H1 (cell line): ENCODE data around the gene ZNF282. TPM values are rescaled to one million over a fixed set of nuclear protein-coding genes. Genes with fewer than 3 reads are reported as not detected.

Experiments used
- ASH2L ChIP-seq: fragments of 200-600, 300-600 bp; sonication (generic); IDR thresholded peaks from one replicate; pipeline ENCODE4 v1.7.1; 2017; ENCODE audit warnings: low read length
- BRCA1 ChIP-seq: IDR thresholded peaks from 2 replicates; pipeline ENCODE4 v1.6.1; 2012; ENCODE audit warnings: low read depth, low read length, improper control_type of control experiment
- CEBPB ChIP-seq: IDR thresholded peaks from 2 replicates; pipeline ENCODE4 v1.6.1; 2012; ENCODE audit warnings: low read depth, low read length
- CTBP2 ChIP-seq: IDR thresholded peaks from 2 replicates; pipeline ENCODE4 v1.7.0; 2011; ENCODE audit warnings: borderline replicate concordance, mild to moderate bottlenecking, moderate library complexity, mixed read lengths, low read length; ENCODE audit not compliant: insufficient read depth, insufficient read length
- GTF2F1 ChIP-seq: IDR thresholded peaks from 2 replicates; pipeline ENCODE4 v1.6.1; 2012; ENCODE audit warnings: low read depth, low read length, improper control_type of control experiment, borderline replicate concordance
- JUN ChIP-seq: IDR thresholded peaks from 2 replicates; pipeline ENCODE4 v1.6.1; 2011; ENCODE audit warnings: low read depth, mild to moderate bottlenecking, improper control_type of control experiment, low read length
- MAFK ChIP-seq: IDR thresholded peaks from 2 replicates; pipeline ENCODE4 v1.6.1; 2012; ENCODE audit warnings: low read depth, mild to moderate bottlenecking, improper control_type of control experiment, low read length
- PHF8 ChIP-seq: fragments of 200-600 bp; sonication (generic); conservative IDR thresholded peaks from 2 replicates; pipeline ENCODE4 v1.7.1; 2012; ENCODE audit warnings: low read depth, mild to moderate bottlenecking, inconsistent platforms, low read length, moderate library complexity
- RAD21 ChIP-seq, 2 experiments: IDR thresholded peaks in 1 of 2; conservative IDR thresholded peaks in 1 of 2; 2 replicates each; pipeline ENCODE4 v1.6.1; 2011; ENCODE audit warnings: low read depth in 2 of 2, low read length in 2 of 2, improper control_type of control experiment in 1 of 2, inconsistent platforms in 1 of 2, mild to moderate bottlenecking in 1 of 2, moderate library complexity in 1 of 2
- SAP30 ChIP-seq: fragments of 300-600 bp; sonication (generic); IDR thresholded peaks from 2 replicates; pipeline ENCODE4 v1.7.1; 2012; ENCODE audit warnings: low read length, moderate library complexity, mild to moderate bottlenecking, inconsistent platforms; ENCODE audit not compliant: insufficient read depth, insufficient replicate concordance
- SIN3A ChIP-seq, 2 experiments: IDR thresholded peaks in 1 of 2; conservative IDR thresholded peaks in 1 of 2; 2 replicates each; pipeline ENCODE4 v1.6.1; 2011 to 2012; ENCODE audit warnings: low read length in 2 of 2, improper control_type of control experiment in 1 of 2, low read depth in 1 of 2, mild to moderate bottlenecking in 1 of 2
- SP2 ChIP-seq: IDR thresholded peaks from 2 replicates; pipeline ENCODE4 v1.6.1; 2012; ENCODE audit warnings: mild to moderate bottlenecking, low read length, inconsistent platforms
- TAF7 ChIP-seq: optimal IDR thresholded peaks from 2 replicates; pipeline ENCODE3; 2011; ENCODE audit warnings: low read depth, mild to moderate bottlenecking, inconsistent platforms, low read length, moderate library complexity, borderline replicate concordance
- TBP ChIP-seq: IDR thresholded peaks from 2 replicates; pipeline ENCODE4 v1.6.1; 2011; ENCODE audit warnings: low read depth, low read length, improper control_type of control experiment
- TCF12 ChIP-seq: IDR thresholded peaks from 2 replicates; pipeline ENCODE4 v1.6.1; 2011; ENCODE audit warnings: low read depth, mild to moderate bottlenecking, low read length
- polyA plus RNA-seq, 7 experiments: library from polyadenylated mRNA; depleted of rRNA in 3 of 7; stranded (reverse) in 5 of 7; unstranded in 2 of 7; fragments of >200 nt in 5 of 7; fragments of 200-250 nt in 2 of 7; gene quantifications; 1 replicate in 5 of 7; 2 replicates in 1 of 7; 4 replicates in 1 of 7; pipeline versions ENCODE4 v1.2.1 to v1.2.3, GENCODE V29; 2011 to 2013; ENCODE audit warnings: missing spikeins in 2 of 7, mixed read lengths in 2 of 7
- total RNA-seq: library from RNA; stranded (reverse); fragmentation: NEBNext Ultra II Directional; extraction: Animal tissue kit (Norgen Biotek cat#: 25700); gene quantifications from 2 replicates; pipeline ENCODE4 v1.2.1, GENCODE V29; 2021
- TF ChIP-seq, protein P1 (sequence below): IDR thresholded peaks from 2 replicates; pipeline ENCODE4 v1.6.1; 2012; ENCODE audit warnings: low read length, inconsistent platforms
- TF ChIP-seq, protein P2 (sequence below): IDR thresholded peaks from 2 replicates; pipeline ENCODE4 v1.6.1; 2012; ENCODE audit warnings: inconsistent platforms
- TF ChIP-seq, protein P3 (sequence below), 3 experiments: IDR thresholded peaks; 1 replicate in 2 of 3; 2 replicates in 1 of 3; pipeline versions ENCODE4 v1.5.1 to v1.6.1; 2011; ENCODE audit warnings: low read length in 3 of 3, mild to moderate bottlenecking in 3 of 3, inconsistent platforms in 2 of 3, low read depth in 1 of 3, moderate library complexity in 1 of 3; ENCODE audit not compliant: insufficient read depth in 1 of 3; ENCODE audit errors: control extremely low read depth in 1 of 3

ZNF282 gene
- total and polyA plus RNA-seq, 2 of the 8 experiments (the other 6 are each of a cell fraction or from before 2014, with no cell fraction given): 16.9 to 36.3 TPM

DNA sequence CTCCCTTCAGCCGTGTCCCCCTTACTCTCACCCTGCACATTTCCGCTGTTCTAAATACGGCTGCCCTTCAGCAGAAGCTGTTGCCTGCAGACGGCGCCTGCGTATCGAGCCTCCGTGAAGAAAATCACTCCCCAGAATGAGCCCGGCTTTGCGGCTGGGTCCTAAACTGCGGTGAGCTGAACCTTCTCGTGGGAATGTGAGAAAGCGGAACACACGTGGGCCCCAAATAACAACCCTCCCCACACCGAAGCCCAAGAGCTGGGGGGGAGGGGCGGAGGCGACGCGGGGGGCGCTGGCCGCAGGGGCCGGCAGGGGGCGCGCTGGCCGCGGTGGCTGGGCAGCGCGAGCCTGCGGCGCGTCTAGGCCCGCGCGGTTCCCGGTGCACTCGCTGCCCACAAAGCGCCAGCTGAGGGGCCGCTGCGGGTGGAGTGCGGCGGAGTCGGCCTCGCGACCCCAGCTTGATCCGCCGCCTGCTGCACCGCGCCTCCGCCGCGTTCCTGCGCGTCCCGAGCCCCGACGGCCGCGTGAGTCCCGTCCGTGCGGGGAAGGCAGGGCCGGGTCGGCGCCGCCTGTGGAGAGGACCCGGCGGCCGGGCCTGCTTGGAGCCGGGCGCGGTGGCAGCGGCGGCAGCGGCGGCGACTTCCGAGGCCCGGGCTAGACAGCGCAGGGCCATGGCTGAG is 48.1 kb upstream of the ZNF282 start, which contains the start of gene ZNF398 (continued):
- peak; percentile 72 for TF ChIP-seq PHF8
- TF ChIP-seq SP2: peak; percentile 50
- peak; percentile 88 to 89; a peak in 3 of 4 replicates for TF ChIP-seq SIN3A (conservative IDR thresholded peaks at IDR 0.05 in 1 of 2, IDR thresholded peaks at IDR 0.05 in 1 of 2; ENCODE audit: low read depth in 1 of 2, low read length in 2 of 2)
- TF ChIP-seq RAD21 (IDR thresholded peaks at IDR 0.05 in 1 of 2, conservative IDR thresholded peaks at IDR 0.05 in 1 of 2; ENCODE audit: low read depth in 2 of 2, low read length in 2 of 2): peak in 1 of 2 experiments; percentile 25; a peak in 2 of 4 replicates
- 0 out of 2 replicates have a peak, but pooled peaks have one; percentile 12 for TF ChIP-seq GTF2F1
- TF ChIP-seq JUN: no peak
- no peak for TF ChIP-seq MAFK
- TF ChIP-seq, protein P1, sequence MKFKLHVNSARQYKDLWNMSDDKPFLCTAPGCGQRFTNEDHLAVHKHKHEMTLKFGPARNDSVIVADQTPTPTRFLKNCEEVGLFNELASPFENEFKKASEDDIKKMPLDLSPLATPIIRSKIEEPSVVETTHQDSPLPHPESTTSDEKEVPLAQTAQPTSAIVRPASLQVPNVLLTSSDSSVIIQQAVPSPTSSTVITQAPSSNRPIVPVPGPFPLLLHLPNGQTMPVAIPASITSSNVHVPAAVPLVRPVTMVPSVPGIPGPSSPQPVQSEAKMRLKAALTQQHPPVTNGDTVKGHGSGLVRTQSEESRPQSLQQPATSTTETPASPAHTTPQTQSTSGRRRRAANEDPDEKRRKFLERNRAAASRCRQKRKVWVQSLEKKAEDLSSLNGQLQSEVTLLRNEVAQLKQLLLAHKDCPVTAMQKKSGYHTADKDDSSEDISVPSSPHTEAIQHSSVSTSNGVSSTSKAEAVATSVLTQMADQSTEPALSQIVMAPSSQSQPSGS: no peak
- TF ChIP-seq ASH2L: peak; percentile 64
- TF ChIP-seq TBP: peak; percentile 48; the same call in 1 of the 2 replicates
- TF ChIP-seq, protein P2, sequence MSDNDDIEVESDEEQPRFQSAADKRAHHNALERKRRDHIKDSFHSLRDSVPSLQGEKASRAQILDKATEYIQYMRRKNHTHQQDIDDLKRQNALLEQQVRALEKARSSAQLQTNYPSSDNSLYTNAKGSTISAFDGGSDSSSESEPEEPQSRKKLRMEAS: peak; percentile 46
- no peak for TF ChIP-seq SAP30
- no peak for TF ChIP-seq BRCA1
- peak; percentile 70 for TF ChIP-seq TAF7
- TF ChIP-seq CTBP2: peak; percentile 55
- TF ChIP-seq CEBPB: no peak
- TF ChIP-seq, protein P3, sequence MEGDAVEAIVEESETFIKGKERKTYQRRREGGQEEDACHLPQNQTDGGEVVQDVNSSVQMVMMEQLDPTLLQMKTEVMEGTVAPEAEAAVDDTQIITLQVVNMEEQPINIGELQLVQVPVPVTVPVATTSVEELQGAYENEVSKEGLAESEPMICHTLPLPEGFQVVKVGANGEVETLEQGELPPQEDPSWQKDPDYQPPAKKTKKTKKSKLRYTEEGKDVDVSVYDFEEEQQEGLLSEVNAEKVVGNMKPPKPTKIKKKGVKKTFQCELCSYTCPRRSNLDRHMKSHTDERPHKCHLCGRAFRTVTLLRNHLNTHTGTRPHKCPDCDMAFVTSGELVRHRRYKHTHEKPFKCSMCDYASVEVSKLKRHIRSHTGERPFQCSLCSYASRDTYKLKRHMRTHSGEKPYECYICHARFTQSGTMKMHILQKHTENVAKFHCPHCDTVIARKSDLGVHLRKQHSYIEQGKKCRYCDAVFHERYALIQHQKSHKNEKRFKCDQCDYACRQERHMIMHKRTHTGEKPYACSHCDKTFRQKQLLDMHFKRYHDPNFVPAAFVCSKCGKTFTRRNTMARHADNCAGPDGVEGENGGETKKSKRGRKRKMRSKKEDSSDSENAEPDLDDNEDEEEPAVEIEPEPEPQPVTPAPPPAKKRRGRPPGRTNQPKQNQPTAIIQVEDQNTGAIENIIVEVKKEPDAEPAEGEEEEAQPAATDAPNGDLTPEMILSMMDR (IDR thresholded peaks at IDR 0.05; ENCODE audit: control extremely low read depth in 1 of 3, insufficient read depth in 1 of 3, low read depth in 1 of 3, low read length in 3 of 3): peak; percentile 66 to 88 (median 82)
- TF ChIP-seq TCF12: 0 out of 2 replicates have a peak, but pooled peaks have one; percentile 55
